ENCODE results near the gene PRR11. TPM values are rescaled to one million over a fixed set of nuclear protein-coding genes. Genes with fewer than 3 reads are reported as not detected.

The PRR11 gene
- total and polyA plus RNA-seq, 2 of the 8 experiments (the other 6 are each of a cell fraction or from before 2014, with no cell fraction given): 32.7 to 83.0 TPM

DNA sequence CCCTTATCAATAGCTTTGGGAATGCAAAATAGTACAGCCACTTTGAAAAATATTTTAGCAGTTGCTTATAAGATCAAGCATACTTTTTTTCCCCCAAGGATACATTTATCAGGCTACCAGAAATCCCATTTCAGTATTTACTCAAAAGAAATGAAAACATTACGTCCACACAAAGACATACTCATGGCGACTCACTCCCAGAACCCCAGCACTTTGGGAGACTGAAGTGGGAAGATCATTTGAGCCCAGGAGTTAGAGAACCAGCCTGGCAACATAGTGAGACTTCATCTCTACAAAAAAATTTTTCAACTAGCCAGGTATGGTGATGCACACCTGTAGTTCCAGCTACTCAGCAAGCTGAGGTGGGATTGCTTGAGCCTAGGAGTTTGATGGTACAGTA is 6.5 kb upstream of the PRR11 start (continued):
- no peak for TF ChIP-seq RNF2 (IDR thresholded peaks at IDR 0.05; ENCODE audit: borderline replicate concordance, low read depth, low read length, missing control alignments, poor library complexity, severe bottlenecking)
- no peak for TF ChIP-seq SAP30 (IDR thresholded peaks at IDR 0.05; ENCODE audit: insufficient read depth, insufficient replicate concordance, low read length)
- no peak for TF ChIP-seq POLR2A (IDR thresholded peaks at IDR 0.05; ENCODE audit: control extremely low read depth in 1 of 2, low read depth in 2 of 2, low read length in 2 of 2)
- TF ChIP-seq USF2 (IDR thresholded peaks at IDR 0.05; ENCODE audit: low read length): no peak
- no peak for TF ChIP-seq SIN3A (conservative IDR thresholded peaks at IDR 0.05 in 1 of 2, IDR thresholded peaks at IDR 0.05 in 1 of 2; ENCODE audit: low read depth in 1 of 2, low read length in 2 of 2)
- no peak for TF ChIP-seq CBX8 (IDR thresholded peaks at IDR 0.05; ENCODE audit: borderline replicate concordance, low read depth, low read length)
- no peak for TF ChIP-seq SIRT6 (IDR thresholded peaks at IDR 0.05; ENCODE audit: low read length)
- TF ChIP-seq SP2 (IDR thresholded peaks at IDR 0.05; ENCODE audit: low read length): no peak

Data from H1 (cell line).